Measurements from ENCODE around the gene CSF2RB.

DNA sequence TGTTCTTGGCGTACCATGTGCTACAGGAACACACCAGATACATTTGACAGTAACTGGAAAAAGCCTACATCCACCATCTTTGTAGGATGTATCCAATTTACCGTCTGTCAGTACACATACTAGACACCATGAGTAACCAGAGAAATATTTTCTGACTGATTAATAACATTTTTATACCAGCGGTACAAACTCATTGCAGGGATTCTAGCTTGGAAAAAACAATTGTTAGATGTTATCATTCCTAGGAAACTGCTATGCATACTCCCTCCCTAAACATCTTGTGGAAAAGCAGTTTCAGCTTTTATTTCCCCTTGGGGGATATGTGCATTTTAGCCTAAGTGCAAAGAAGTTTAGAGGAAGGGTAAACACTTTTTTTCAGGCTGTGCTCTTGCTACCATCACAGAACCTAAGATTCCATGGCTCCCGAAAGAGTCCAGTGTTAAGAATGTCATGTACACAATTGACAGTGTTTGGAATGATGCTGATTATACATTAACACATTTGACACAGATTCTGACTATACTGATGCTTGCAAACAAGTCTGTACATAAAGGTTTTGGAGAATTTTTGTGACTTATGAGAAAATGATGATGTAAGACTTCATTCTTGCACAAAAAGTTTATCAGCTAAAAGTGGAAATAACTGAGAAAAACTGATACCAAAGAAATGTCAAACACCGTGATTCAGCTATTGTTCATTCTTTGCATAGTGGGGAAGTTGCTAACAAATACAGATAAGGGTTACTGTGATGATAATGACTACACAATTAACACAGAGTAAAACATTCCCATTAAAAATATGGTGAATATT lies 28.9 kb upstream of the CSF2RB start:
- no peak for TF ChIP-seq POLR2A (IDR thresholded peaks at IDR 0.05; ENCODE audit: low read depth, low read length)
- no peak for TF ChIP-seq TAF1 (IDR thresholded peaks at IDR 0.05; ENCODE audit: borderline replicate concordance, low read depth, low read length)

Measured in GM12892 (cell line).